22Rv1 (cell line): ENCODE measurements around the gene KCNIP1.

ENCODE experiments used
- H3K27ac ChIP-seq: fragments of 450-650 bp; 2 replicates; pipeline ENCODE4 v1.5.1; 2017
- CTCF ChIP-seq: fragments of 450-650 bp; IDR thresholded peaks from 2 replicates; pipeline ENCODE4 v1.5.1; 2017; ENCODE audit warnings: mild to moderate bottlenecking
- ZFX ChIP-seq: fragments of 450-650 bp; IDR thresholded peaks from 2 replicates; pipeline ENCODE4 v1.6.1; 2017; ENCODE audit warnings: antibody characterized with exemption, borderline replicate concordance

The KCNIP1 gene

DNA sequence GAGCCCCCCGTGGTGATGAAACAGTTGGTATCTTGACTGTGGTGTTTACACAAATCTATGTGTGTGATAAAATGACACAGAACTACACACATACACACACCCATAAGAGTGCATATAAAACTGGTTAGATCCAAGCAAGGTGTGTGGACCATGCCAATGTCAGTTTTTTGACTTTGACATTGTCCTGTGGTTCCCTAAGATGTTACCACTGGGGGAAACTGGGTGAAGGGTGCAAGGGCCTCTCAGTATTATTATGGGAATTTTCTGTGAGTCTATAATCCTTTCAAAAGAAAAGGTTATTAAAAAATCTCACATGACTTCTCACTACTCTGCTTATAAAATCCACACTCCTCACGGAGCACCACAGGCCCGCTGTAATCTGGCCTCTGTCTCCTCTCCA, 13.4 kb upstream of the KCNIP1 start:
- no peak for TF ChIP-seq CTCF
- TF ChIP-seq ZFX, result no peak
- H3K27ac ChIP-seq, result no peak overlapping the region

DNA sequence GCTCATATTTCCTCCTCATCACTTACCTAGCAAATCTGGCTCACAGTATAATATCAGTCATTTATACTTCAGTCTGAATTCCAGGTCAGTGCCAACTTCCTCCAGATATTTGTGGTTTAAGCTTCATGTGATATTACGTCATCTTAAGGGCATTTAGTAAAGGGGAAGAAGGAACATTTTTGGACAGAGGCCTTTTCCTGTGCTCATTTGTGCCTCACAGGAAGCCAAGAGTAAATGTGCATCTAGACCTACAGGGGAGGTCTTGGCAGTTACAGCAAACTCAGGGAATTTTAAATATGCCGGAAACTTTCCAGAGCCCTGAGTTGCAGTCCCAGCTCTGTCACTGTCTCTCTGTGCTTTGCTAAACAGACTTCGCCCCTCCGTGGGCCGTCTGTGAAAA, 12.3 kb upstream of the KCNIP1 start:
- no peak for TF ChIP-seq ZFX
- no peak for TF ChIP-seq CTCF
- no peak overlapping the region for H3K27ac ChIP-seq

GRCh38 chr5:170493028-170493820, 10.6 kb upstream of the KCNIP1 start:
- no peak overlapping the region for H3K27ac ChIP-seq
- TF ChIP-seq ZFX, result no peak
- TF ChIP-seq CTCF, result no peak

- H3K27ac ChIP-seq, result no peak overlapping the region
- TF ChIP-seq ZFX (no peak), CTCF (no peak)
These were observed 9.8 kb upstream of the KCNIP1 start for GRCh38 chr5:170494041-170494440.

DNA sequence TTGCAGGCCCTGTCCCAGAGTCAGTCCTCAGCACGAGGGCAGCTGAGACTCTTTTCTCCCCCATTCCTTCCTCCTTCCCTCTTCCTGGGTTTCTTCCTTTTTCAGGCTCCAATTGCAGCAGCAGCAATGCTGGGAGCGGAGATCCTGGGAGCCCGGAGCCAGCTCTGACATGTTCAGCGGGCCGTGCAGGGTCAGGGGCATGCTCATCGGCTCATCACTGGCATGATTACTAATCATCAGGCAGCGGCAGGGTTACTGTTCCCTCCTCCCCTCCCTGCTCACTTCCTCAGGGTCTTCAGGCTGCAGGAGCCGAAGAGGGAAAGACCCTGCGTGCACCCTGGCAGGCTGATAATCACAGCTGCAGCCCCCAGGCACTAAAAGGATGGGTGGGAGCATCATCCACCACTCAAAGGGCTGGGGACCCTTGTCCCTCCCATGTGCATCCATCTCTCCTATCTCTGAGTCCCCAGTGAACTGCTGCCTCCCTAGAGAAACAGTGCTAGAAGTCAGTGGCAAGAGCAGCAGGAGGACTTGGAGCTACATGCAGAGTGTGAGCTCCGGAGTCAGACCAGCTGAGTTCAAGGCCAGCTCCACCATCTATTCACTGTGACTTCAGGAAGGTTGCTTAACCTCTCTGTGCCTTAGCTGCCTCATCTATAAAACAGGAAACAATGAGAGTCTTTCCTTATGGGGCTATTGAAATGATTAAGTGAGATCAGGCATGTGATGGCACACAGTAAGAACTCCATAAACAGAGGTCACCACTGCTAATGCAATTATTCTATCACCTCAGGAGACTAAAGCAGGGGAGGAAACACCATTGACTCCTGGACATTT, 7.8 kb upstream of the KCNIP1 start:
- H3K27ac ChIP-seq, result no peak overlapping the region
- TF ChIP-seq ZFX (no peak), CTCF (no peak)

DNA sequence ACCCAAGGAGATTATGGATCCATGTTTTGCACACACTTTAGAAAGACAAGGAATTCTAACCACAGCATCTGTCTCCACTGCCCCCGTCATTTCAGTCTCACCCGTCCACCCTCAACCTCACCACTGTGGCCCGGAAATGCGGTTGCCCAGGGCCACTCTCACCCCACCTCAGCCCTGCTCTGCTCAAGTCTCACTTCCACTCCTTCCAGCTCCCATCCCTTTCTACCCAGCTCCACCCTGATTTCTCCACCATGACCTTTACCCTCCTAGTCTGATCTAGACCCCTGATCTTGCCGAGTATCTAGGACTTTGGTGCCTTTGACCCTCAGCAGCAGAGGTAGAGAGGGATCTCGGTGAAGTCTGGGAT, 7.2 kb upstream of the KCNIP1 start:
- H3K27ac ChIP-seq, result no peak overlapping the region
- TF ChIP-seq CTCF (no peak), ZFX (no peak)
